Body of pancreas (tissue), 2 donors: Measurements from ENCODE around the gene ALDH1A2. TPM values are rescaled to one million over a fixed set of nuclear protein-coding genes. Genes with fewer than 3 reads are reported as not detected.

Experiments
- total RNA-seq, 2 donors: library from RNA; depleted of rRNA; stranded (reverse); fragments of >200 nt; gene quantifications; one replicate each; pipeline ENCODE4 v1.1.0, GENCODE V29; 2016

Gene ALDH1A2
- total RNA-seq, 2 donors from 2014 or later = 1.6 to 2.1 TPM

Other genes starting within 250 kb of the ALDH1A2 start
- 1 to 10 TPM in 1 of 2 donors, under 1 TPM in 1; 0.26 to 1.6 TPM for gene AQP9, start 72.7 kb upstream of the ALDH1A2 start, total RNA-seq